Stimulated activated naive CD8-positive, alpha-beta T cell treated with anti-CD3 and anti-CD28 coated beads, Interleukin-15, Interleukin-2, amounts not matched to agents 100 ng/mL and 50 ng/mL, for 24 hours (primary cell): Measurements from ENCODE around the gene GDF9.

ENCODE experiments used
- H3K27ac Mint-ChIP-seq: one replicate; pipeline ENCODE4 v1.8.0; 2021; ENCODE audit warnings: mild to moderate bottlenecking, mixed read lengths
- H3K27me3 Mint-ChIP-seq: one replicate; pipeline ENCODE4 v1.8.0; 2021; ENCODE audit warnings: mixed read lengths
- H3K36me3 Mint-ChIP-seq: one replicate; pipeline ENCODE4 v1.8.0; 2021; ENCODE audit warnings: low read depth, mixed read lengths
- H3K4me1 Mint-ChIP-seq: one replicate; pipeline ENCODE4 v1.8.0; 2021; ENCODE audit warnings: low read depth, mixed read lengths
- H3K4me3 Mint-ChIP-seq: one replicate; pipeline ENCODE4 v1.8.0; 2021; ENCODE audit warnings: mild to moderate bottlenecking, mixed read lengths
- H3K9me3 Mint-ChIP-seq: one replicate; pipeline ENCODE4 v1.8.0; 2021; ENCODE audit warnings: mixed read lengths

GDF9 gene

GRCh38 chr5:132834057-132834456 is 32.2 kb downstream of the GDF9 start:
- H3K27me3 Mint-ChIP-seq: peaks cover 17% of the 10 kb centered on the region
- peaks cover 9% of the 10 kb centered on the region for H3K4me1 Mint-ChIP-seq
- no peaks in the 10 kb centered on the region for H3K9me3 Mint-ChIP-seq
- H3K4me3 Mint-ChIP-seq: no peak overlapping the region
- no peaks in the 10 kb centered on the region for H3K36me3 Mint-ChIP-seq
- no peak overlapping the region for H3K27ac Mint-ChIP-seq

- Mint-ChIP-seq H3K4me1 (peaks cover 11% of the 10 kb centered on the region), H3K27ac (no peak overlapping the region), H3K4me3 (no peak overlapping the region), H3K9me3 (no peaks in the 10 kb centered on the region), H3K27me3 (peaks cover 29% of the 10 kb centered on the region), H3K36me3 (no peaks in the 10 kb centered on the region)
Measured at GRCh38 chr5:132832612-132833011, 33.7 kb downstream of the GDF9 start.

DNA sequence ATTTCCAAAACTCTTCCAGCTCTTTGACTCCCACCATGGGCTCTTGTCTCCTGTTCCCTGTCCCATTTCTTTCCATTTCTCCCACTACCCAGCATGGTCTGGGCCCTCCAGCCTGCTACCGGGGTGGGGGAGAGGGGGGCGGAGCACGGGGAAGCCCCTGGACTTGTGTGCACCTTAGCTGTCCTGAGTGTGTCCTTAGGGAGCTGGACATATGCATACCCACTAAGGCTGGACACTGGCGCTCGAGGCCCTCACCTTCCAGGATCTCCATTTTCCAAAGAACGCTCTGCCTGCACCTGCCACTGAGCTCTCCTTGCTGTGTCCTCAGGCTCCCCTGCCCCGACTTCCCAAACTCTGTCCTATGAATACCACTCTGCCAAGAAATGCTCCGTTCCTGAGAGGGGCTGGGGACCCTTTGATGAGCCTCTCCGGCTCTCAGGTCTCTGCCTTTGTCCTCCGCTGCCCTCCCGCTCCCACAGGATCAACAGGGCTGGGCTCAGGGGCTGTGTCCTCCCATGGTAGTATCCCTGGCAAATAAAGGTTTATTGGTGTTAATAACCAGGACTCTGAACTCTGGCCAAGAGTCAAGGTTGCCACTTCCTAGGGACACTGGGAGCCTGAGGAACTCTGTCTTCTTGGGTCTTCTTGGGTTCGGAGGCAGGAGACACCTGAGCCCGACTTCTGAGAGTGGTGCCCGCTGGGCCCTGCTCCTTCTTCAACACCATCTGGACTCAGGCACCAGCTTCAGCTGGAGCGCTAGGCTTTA is 35.0 kb downstream of the GDF9 start:
- H3K27me3 Mint-ChIP-seq: peaks cover 43% of the 10 kb centered on the region
- peak overlapping the region; percentile 74 for H3K4me3 Mint-ChIP-seq
- H3K27ac Mint-ChIP-seq: peak overlapping the region; percentile 63
- peaks cover 11% of the 10 kb centered on the region for H3K4me1 Mint-ChIP-seq
- H3K9me3 Mint-ChIP-seq: no peaks in the 10 kb centered on the region
- no peaks in the 10 kb centered on the region for H3K36me3 Mint-ChIP-seq

DNA sequence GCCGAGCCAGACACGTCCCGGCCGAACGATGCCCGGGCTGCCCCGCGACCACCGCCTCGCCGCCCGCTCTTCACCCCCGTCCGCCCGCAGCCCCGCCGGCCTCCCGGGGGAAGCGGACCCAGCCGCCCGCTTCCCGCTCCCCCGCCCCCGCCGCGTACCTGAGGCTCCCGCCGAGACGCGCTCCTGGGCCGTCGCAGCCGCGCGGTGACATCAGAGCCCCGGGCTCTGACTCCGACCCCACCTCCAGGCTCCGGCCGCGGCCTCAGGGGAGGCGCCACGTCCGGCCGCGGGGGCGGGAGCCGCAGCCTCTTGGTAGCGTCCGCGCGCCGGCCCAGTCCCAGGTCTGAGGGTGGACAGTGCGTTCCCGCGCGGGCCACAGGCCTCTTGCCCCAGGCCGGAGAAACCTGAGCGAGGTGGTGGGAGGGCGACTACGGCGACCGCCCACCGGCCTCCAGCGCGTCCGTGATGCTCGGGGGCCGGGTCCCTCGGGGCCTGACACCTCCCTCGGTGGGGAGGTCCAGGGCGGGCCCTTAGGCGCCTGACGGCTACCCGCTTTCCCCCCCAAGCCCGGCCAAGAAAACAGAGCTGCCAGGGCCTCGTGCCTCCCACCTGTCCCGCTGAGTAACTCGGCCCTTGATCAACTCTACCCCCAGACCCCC is 35.7 kb downstream of the GDF9 start, which contains the start of gene SHROOM1:
Gene SHROOM1 (minus strand): TSS at position 212 of the 659 bp plus-strand sequence. CDS start 4,507 bp downstream, outside the sequence.
- H3K27ac Mint-ChIP-seq: peak within 1 kb of the TSS; percentile 78
- H3K4me3 Mint-ChIP-seq: peak within 1 kb of the TSS; percentile 86
- no peaks in the 10 kb centered on the region for H3K36me3 Mint-ChIP-seq
- no peaks in the 10 kb centered on the region for H3K9me3 Mint-ChIP-seq
- H3K4me1 Mint-ChIP-seq: peaks cover 11% of the 10 kb centered on the region
- peaks cover 48% of the 10 kb centered on the region for H3K27me3 Mint-ChIP-seq

GRCh38 chr5:132829742-132830435 is 36.4 kb downstream of the GDF9 start:
- H3K4me3 Mint-ChIP-seq: peak overlapping the region; percentile 86
- H3K27me3 Mint-ChIP-seq: peaks cover 51% of the 10 kb centered on the region
- no peaks in the 10 kb centered on the region for H3K9me3 Mint-ChIP-seq
- H3K4me1 Mint-ChIP-seq: peaks cover 11% of the 10 kb centered on the region
- H3K27ac Mint-ChIP-seq: peak overlapping the region; percentile 78
- no peaks in the 10 kb centered on the region for H3K36me3 Mint-ChIP-seq

- Mint-ChIP-seq H3K27ac (no peak overlapping the region), H3K4me3 (peak overlapping the region; percentile 86), H3K36me3 (no peaks in the 10 kb centered on the region), H3K9me3 (no peaks in the 10 kb centered on the region), H3K4me1 (peaks cover 11% of the 10 kb centered on the region), H3K27me3 (peaks cover 59% of the 10 kb centered on the region)
Measured at GRCh38 chr5:132828846-132829494, 37.3 kb downstream of the GDF9 start.

GRCh38 chr5:132827943-132828673 is 38.2 kb downstream of the GDF9 start:
- no peaks in the 10 kb centered on the region for H3K9me3 Mint-ChIP-seq
- peaks cover 11% of the 10 kb centered on the region for H3K4me1 Mint-ChIP-seq
- no peaks in the 10 kb centered on the region for H3K36me3 Mint-ChIP-seq
- no peak overlapping the region for H3K27ac Mint-ChIP-seq
- H3K27me3 Mint-ChIP-seq: peaks cover 65% of the 10 kb centered on the region
- H3K4me3 Mint-ChIP-seq: no peak overlapping the region

GRCh38 chr5:132826424-132827082 is 39.7 kb downstream of the GDF9 start:
- Mint-ChIP-seq H3K4me3 (peak overlapping the region; percentile 19), H3K27ac (no peak overlapping the region), H3K9me3 (no peaks in the 10 kb centered on the region), H3K4me1 (peaks cover 11% of the 10 kb centered on the region), H3K27me3 (peaks cover 70% of the 10 kb centered on the region), H3K36me3 (no peaks in the 10 kb centered on the region)

DNA sequence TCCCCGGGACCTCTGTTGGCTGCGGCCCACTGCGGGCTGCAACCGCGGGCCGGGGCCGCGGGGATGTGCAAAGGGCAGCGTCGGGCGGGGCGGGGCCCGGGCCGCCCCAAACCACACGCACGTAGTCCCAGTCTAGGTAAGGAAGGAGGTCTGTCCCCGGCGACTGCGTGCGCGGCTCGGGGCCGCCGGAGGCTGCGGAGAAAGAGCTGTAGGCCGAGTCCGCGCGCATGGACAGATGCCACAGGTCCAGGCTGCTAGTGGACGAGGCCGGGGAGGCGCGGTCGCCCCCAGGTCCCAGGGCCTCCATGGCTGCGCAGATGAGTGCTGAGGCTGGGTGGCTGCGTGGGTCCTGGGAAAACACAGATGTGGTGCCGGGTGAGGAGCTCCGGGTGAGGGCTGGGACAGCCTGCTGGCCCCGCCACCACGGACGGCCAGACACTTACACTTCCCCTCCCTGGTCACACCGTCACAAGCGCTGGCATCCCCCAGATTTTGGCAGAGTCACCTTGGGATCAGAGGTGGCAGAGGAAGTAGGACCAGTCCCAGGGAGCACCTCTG is 40.4 kb downstream of the GDF9 start:
- Mint-ChIP-seq H3K4me1 (peaks cover 5% of the 10 kb centered on the region), H3K9me3 (no peaks in the 10 kb centered on the region), H3K27me3 (peaks cover 67% of the 10 kb centered on the region), H3K4me3 (peak overlapping the region; percentile 20), H3K27ac (no peak overlapping the region), H3K36me3 (no peaks in the 10 kb centered on the region)

GRCh38 chr5:132825033-132825833 is 41.0 kb downstream of the GDF9 start:
- Mint-ChIP-seq H3K36me3 (no peaks in the 10 kb centered on the region), H3K9me3 (no peaks in the 10 kb centered on the region), H3K27ac (no peak overlapping the region), H3K27me3 (peaks cover 69% of the 10 kb centered on the region), H3K4me3 (peak overlapping the region; percentile 45), H3K4me1 (peaks cover 8% of the 10 kb centered on the region)

- no peaks in the 10 kb centered on the region for H3K9me3 Mint-ChIP-seq
- peak overlapping the region; percentile 45 for H3K4me3 Mint-ChIP-seq
- no peaks in the 10 kb centered on the region for H3K36me3 Mint-ChIP-seq
- H3K27ac Mint-ChIP-seq: no peak overlapping the region
- peaks cover 68% of the 10 kb centered on the region for H3K27me3 Mint-ChIP-seq
- H3K4me1 Mint-ChIP-seq: peaks cover 16% of the 10 kb centered on the region
Measured at GRCh38 chr5:132824426-132824825, 41.8 kb downstream of the GDF9 start.

DNA sequence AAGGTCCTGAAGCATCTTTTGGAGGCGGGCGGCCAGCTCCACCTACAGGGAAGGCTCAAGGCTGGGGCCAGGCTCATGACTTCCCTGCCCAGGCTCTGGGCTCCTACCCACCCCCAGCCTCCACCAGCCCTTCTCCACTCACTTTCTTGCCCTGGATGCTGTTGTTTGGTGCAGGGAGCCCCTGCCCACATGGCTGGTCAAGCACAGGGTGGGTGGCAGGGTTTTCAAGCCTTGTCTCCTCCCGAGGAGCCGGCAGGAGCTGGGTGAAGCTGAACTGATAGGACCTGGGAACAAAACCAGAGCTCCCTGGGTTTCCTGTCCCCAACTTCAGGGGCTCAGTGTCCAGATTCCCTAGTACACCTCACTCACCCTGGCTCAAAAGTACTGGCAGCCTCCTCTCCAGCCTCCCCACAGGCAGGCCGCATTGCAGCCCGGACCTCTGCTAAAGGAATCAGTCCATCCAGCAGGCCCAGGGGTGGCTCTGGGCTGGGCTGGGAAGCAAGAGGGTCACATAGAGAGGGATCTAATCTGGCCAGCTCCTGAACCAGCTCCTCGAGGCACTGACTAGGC is 42.7 kb downstream of the GDF9 start:
- Mint-ChIP-seq H3K4me3 (no peak overlapping the region), H3K27ac (no peak overlapping the region), H3K4me1 (peaks cover 15% of the 10 kb centered on the region), H3K9me3 (no peaks in the 10 kb centered on the region), H3K36me3 (no peaks in the 10 kb centered on the region), H3K27me3 (peaks cover 68% of the 10 kb centered on the region)
